ENCODE measurements around the gene TTC34. TPM values are rescaled to one million over a fixed set of nuclear protein-coding genes. Genes with fewer than 3 reads are reported as not detected.
"Not testable (repeated sequence)": the region's sequence is repeated elsewhere in the genome, so short reads cannot be mapped to it uniquely, and the experiment has no call there.

TTC34 gene
- total RNA-seq, 1 experiment from 2014 or later: 0.79 TPM

GRCh38 chr1:2671656-2672055 lies 129.8 kb downstream of the TTC34 start:
- H3K4me3 Mint-ChIP-seq (ENCODE audit: unreplicated experiment); DNase-seq; H3K4me1 ChIP-seq; H3K9me3 ChIP-seq; BruUV-seq (replicated peaks); H3K4me1 Mint-ChIP-seq (ENCODE audit: low read depth, unreplicated experiment); intact Hi-C loops (cut with micrococcal nuclease; ENCODE audit: unreplicated experiment); POLR2A ChIA-PET; CTCF ChIA-PET; H3K36me3 ChIP-seq (ENCODE audit: control insufficient read depth, insufficient read depth, low read length); H3K27me3 Mint-ChIP-seq (ENCODE audit: insufficient read depth, unreplicated experiment); H3K9me3 Mint-ChIP-seq (ENCODE audit: unreplicated experiment); H3K27ac Mint-ChIP-seq (ENCODE audit: unreplicated experiment); H3K36me3 Mint-ChIP-seq (ENCODE audit: insufficient read depth, unreplicated experiment); H3K27me3 ChIP-seq (replicated peaks; ENCODE audit: control insufficient read depth, insufficient read depth, low read length); H3K4me3 ChIP-seq (ENCODE audit: low read depth, low read length): not testable (repeated sequence)

GRCh38 chr1:2659806-2660205 lies 141.7 kb downstream of the TTC34 start:
- H3K4me1 Mint-ChIP-seq (ENCODE audit: low read depth, unreplicated experiment); H3K27ac Mint-ChIP-seq (ENCODE audit: unreplicated experiment); POLR2A ChIA-PET; CTCF ChIA-PET; H3K27me3 Mint-ChIP-seq (ENCODE audit: insufficient read depth, unreplicated experiment); H3K4me1 ChIP-seq; H3K36me3 Mint-ChIP-seq (ENCODE audit: insufficient read depth, unreplicated experiment); H3K36me3 ChIP-seq (ENCODE audit: control insufficient read depth, insufficient read depth, low read length); H3K4me3 ChIP-seq (ENCODE audit: low read depth, low read length); H3K9me3 ChIP-seq; intact Hi-C loops (cut with micrococcal nuclease; ENCODE audit: unreplicated experiment); BruUV-seq (replicated peaks); H3K4me3 Mint-ChIP-seq (ENCODE audit: unreplicated experiment); H3K27me3 ChIP-seq (replicated peaks; ENCODE audit: control insufficient read depth, insufficient read depth, low read length); H3K9me3 Mint-ChIP-seq (ENCODE audit: unreplicated experiment): not testable (repeated sequence)
- peak in 1 of 2 experiments; percentile 19 for DNase-seq

- H3K4me3 ChIP-seq (ENCODE audit: low read depth, low read length); H3K9me3 Mint-ChIP-seq (ENCODE audit: unreplicated experiment); H3K36me3 Mint-ChIP-seq (ENCODE audit: insufficient read depth, unreplicated experiment); H3K4me3 Mint-ChIP-seq (ENCODE audit: unreplicated experiment); DNase-seq; H3K9me3 ChIP-seq; intact Hi-C loops (cut with micrococcal nuclease; ENCODE audit: unreplicated experiment); H3K36me3 ChIP-seq (ENCODE audit: control insufficient read depth, insufficient read depth, low read length); BruUV-seq (replicated peaks); H3K27ac Mint-ChIP-seq (ENCODE audit: unreplicated experiment); H3K27me3 ChIP-seq (replicated peaks; ENCODE audit: control insufficient read depth, insufficient read depth, low read length); POLR2A ChIA-PET; H3K4me1 ChIP-seq; H3K4me1 Mint-ChIP-seq (ENCODE audit: low read depth, unreplicated experiment); CTCF ChIA-PET: not testable (repeated sequence)
- peaks cover 18% of the 10 kb centered on the region for H3K27me3 Mint-ChIP-seq (ENCODE audit: insufficient read depth, unreplicated experiment)
These were observed 143.6 kb downstream of the TTC34 start for GRCh38 chr1:2657909-2658308.

- H3K9me3 Mint-ChIP-seq (ENCODE audit: unreplicated experiment); H3K9me3 ChIP-seq; H3K36me3 ChIP-seq (ENCODE audit: control insufficient read depth, insufficient read depth, low read length); H3K27ac Mint-ChIP-seq (ENCODE audit: unreplicated experiment); BruUV-seq (replicated peaks); H3K4me1 Mint-ChIP-seq (ENCODE audit: low read depth, unreplicated experiment); POLR2A ChIA-PET; CTCF ChIA-PET; H3K4me3 ChIP-seq (ENCODE audit: low read depth, low read length); H3K36me3 Mint-ChIP-seq (ENCODE audit: insufficient read depth, unreplicated experiment); H3K4me3 Mint-ChIP-seq (ENCODE audit: unreplicated experiment); H3K4me1 ChIP-seq; intact Hi-C loops (cut with micrococcal nuclease; ENCODE audit: unreplicated experiment); H3K27me3 ChIP-seq (replicated peaks; ENCODE audit: control insufficient read depth, insufficient read depth, low read length): not testable (repeated sequence)
- DNase-seq: peak in 1 of 2 experiments; percentile 25
- peaks cover 20% of the 10 kb centered on the region for H3K27me3 Mint-ChIP-seq (ENCODE audit: insufficient read depth, unreplicated experiment)
These were observed 144.4 kb downstream of the TTC34 start for GRCh38 chr1:2657124-2657523.

- CTCF ChIA-PET; H3K4me3 ChIP-seq (ENCODE audit: low read depth, low read length); H3K27ac Mint-ChIP-seq (ENCODE audit: unreplicated experiment); H3K9me3 ChIP-seq; H3K36me3 Mint-ChIP-seq (ENCODE audit: insufficient read depth, unreplicated experiment); H3K4me3 Mint-ChIP-seq (ENCODE audit: unreplicated experiment); H3K4me1 ChIP-seq; POLR2A ChIA-PET; H3K4me1 Mint-ChIP-seq (ENCODE audit: low read depth, unreplicated experiment); BruUV-seq (replicated peaks); H3K36me3 ChIP-seq (ENCODE audit: control insufficient read depth, insufficient read depth, low read length); intact Hi-C loops (cut with micrococcal nuclease; ENCODE audit: unreplicated experiment); H3K27me3 ChIP-seq (replicated peaks; ENCODE audit: control insufficient read depth, insufficient read depth, low read length); H3K9me3 Mint-ChIP-seq (ENCODE audit: unreplicated experiment): not testable (repeated sequence)
- DNase-seq: peak; percentile 1 to 57
- H3K27me3 Mint-ChIP-seq (ENCODE audit: insufficient read depth, unreplicated experiment): peaks cover 21% of the 10 kb centered on the region
These were observed 145.7 kb downstream of the TTC34 start for GRCh38 chr1:2655598-2656434.

- H3K9me3 Mint-ChIP-seq (ENCODE audit: unreplicated experiment); H3K4me1 ChIP-seq; H3K9me3 ChIP-seq; H3K27me3 ChIP-seq (replicated peaks; ENCODE audit: control insufficient read depth, insufficient read depth, low read length); intact Hi-C loops (cut with micrococcal nuclease; ENCODE audit: unreplicated experiment); BruUV-seq (replicated peaks); H3K4me3 Mint-ChIP-seq (ENCODE audit: unreplicated experiment); H3K4me3 ChIP-seq (ENCODE audit: low read depth, low read length); POLR2A ChIA-PET; H3K4me1 Mint-ChIP-seq (ENCODE audit: low read depth, unreplicated experiment); H3K27ac Mint-ChIP-seq (ENCODE audit: unreplicated experiment); H3K36me3 Mint-ChIP-seq (ENCODE audit: insufficient read depth, unreplicated experiment); H3K36me3 ChIP-seq (ENCODE audit: control insufficient read depth, insufficient read depth, low read length); CTCF ChIA-PET: not testable (repeated sequence)
- peaks cover 21% of the 10 kb centered on the region for H3K27me3 Mint-ChIP-seq (ENCODE audit: insufficient read depth, unreplicated experiment)
- DNase-seq: peak in 1 of 2 experiments; percentile 53
These were observed 147.0 kb downstream of the TTC34 start for GRCh38 chr1:2654443-2654948.

- H3K4me3 ChIP-seq (ENCODE audit: low read depth, low read length); BruUV-seq (replicated peaks); H3K27me3 ChIP-seq (replicated peaks; ENCODE audit: control insufficient read depth, insufficient read depth, low read length); intact Hi-C loops (cut with micrococcal nuclease; ENCODE audit: unreplicated experiment); POLR2A ChIA-PET; H3K36me3 Mint-ChIP-seq (ENCODE audit: insufficient read depth, unreplicated experiment); H3K4me1 ChIP-seq; H3K27ac Mint-ChIP-seq (ENCODE audit: unreplicated experiment); H3K36me3 ChIP-seq (ENCODE audit: control insufficient read depth, insufficient read depth, low read length); H3K9me3 Mint-ChIP-seq (ENCODE audit: unreplicated experiment); CTCF ChIA-PET; H3K4me3 Mint-ChIP-seq (ENCODE audit: unreplicated experiment); H3K4me1 Mint-ChIP-seq (ENCODE audit: low read depth, unreplicated experiment); H3K9me3 ChIP-seq: not testable (repeated sequence)
- DNase-seq: peak; percentile 17 to 69
- peaks cover 21% of the 10 kb centered on the region for H3K27me3 Mint-ChIP-seq (ENCODE audit: insufficient read depth, unreplicated experiment)
These were observed 147.6 kb downstream of the TTC34 start for GRCh38 chr1:2653741-2654442.
